HG03432 (cell line): ENCODE measurements around the gene KAT2B.
"Not testable (repeated sequence)": the region's sequence is repeated elsewhere in the genome, so short reads cannot be mapped to it uniquely, and the experiment has no call there.

ENCODE experiments used
- ATAC-seq: cut with Tn5 transposase; IDR thresholded peaks from one replicate; pipeline ENCODE4 v1.9.1; 2021; ENCODE audit warnings: mild to moderate bottlenecking, moderate library complexity; ENCODE audit not compliant: unreplicated experiment

The KAT2B gene

GRCh38 chr3:20041197-20041780, 1.0 kb downstream of the KAT2B start:
- peak; percentile 50 for ATAC-seq

- no peak for ATAC-seq
These were observed 2.1 kb downstream of the KAT2B start for GRCh38 chr3:20042331-20042730.

GRCh38 chr3:20043396-20043795, 3.1 kb downstream of the KAT2B start:
- peak; percentile 30 for ATAC-seq

GRCh38 chr3:20043825-20044224, 3.6 kb downstream of the KAT2B start:
- ATAC-seq, result no peak

GRCh38 chr3:20045141-20045540, 4.9 kb downstream of the KAT2B start:
- not testable (repeated sequence) for ATAC-seq

- no peak for ATAC-seq
These were observed 6.3 kb downstream of the KAT2B start for GRCh38 chr3:20046556-20046955.

GRCh38 chr3:20047341-20047779, 7.1 kb downstream of the KAT2B start:
- no peak for ATAC-seq

- no peak for ATAC-seq
These were observed 8.0 kb downstream of the KAT2B start for GRCh38 chr3:20047976-20048883.

GRCh38 chr3:20051123-20051806, 11.0 kb downstream of the KAT2B start:
- no peak for ATAC-seq

- ATAC-seq, result no peak
These were observed 12.6 kb downstream of the KAT2B start for GRCh38 chr3:20052851-20053250.

- peak; percentile 89 for ATAC-seq
These were observed 14.3 kb downstream of the KAT2B start for GRCh38 chr3:20054549-20054987.

- peak; percentile 13 for ATAC-seq
These were observed 15.0 kb downstream of the KAT2B start for GRCh38 chr3:20055020-20055775.

- no peak for ATAC-seq
These were observed 15.6 kb downstream of the KAT2B start for GRCh38 chr3:20055842-20056241.

GRCh38 chr3:20056725-20057611, 16.7 kb downstream of the KAT2B start:
- peak; percentile 31 for ATAC-seq

GRCh38 chr3:20057612-20058180, 17.4 kb downstream of the KAT2B start:
- ATAC-seq, result no peak

- no peak for ATAC-seq
These were observed 19.7 kb downstream of the KAT2B start for GRCh38 chr3:20059929-20060328.

GRCh38 chr3:20060974-20061685, 20.9 kb downstream of the KAT2B start:
- peak; percentile 84 for ATAC-seq

GRCh38 chr3:20062996-20063395, 22.8 kb downstream of the KAT2B start:
- no peak for ATAC-seq

GRCh38 chr3:20064387-20064786, 24.1 kb downstream of the KAT2B start:
- ATAC-seq, result no peak
